ENCODE results near the gene SSTR4.

Gene SSTR4

GRCh38 chr20:23063168-23063567 is 28.1 kb downstream of the SSTR4 start:
- no peak for DNase-seq

GRCh38 chr20:23063581-23063980 is 28.5 kb downstream of the SSTR4 start:
- DNase-seq = no peak

- DNase-seq = no peak
These were observed 30.4 kb downstream of the SSTR4 start for GRCh38 chr20:23065266-23066201.

- DNase-seq = no peak
These were observed 31.7 kb downstream of the SSTR4 start for GRCh38 chr20:23066772-23067171.

GRCh38 chr20:23068283-23068682 is 33.2 kb downstream of the SSTR4 start:
- no peak for DNase-seq

GRCh38 chr20:23069108-23069507 is 34.0 kb downstream of the SSTR4 start:
- no peak for DNase-seq

- no peak for DNase-seq
These were observed 36.3 kb downstream of the SSTR4 start for GRCh38 chr20:23071398-23071797.

- DNase-seq = no peak
These were observed 36.9 kb downstream of the SSTR4 start for GRCh38 chr20:23071996-23072395.

GRCh38 chr20:23072892-23073586 is 37.9 kb downstream of the SSTR4 start:
- DNase-seq = no peak

- DNase-seq = no peak
These were observed 38.9 kb downstream of the SSTR4 start for GRCh38 chr20:23074052-23074451.

- no peak for DNase-seq
These were observed 42.2 kb downstream of the SSTR4 start for GRCh38 chr20:23077277-23077676.

- DNase-seq = peak in 1 of 58 donors; percentile 13
These were observed 43.4 kb downstream of the SSTR4 start for GRCh38 chr20:23078351-23079015.

- no peak for DNase-seq
These were observed 43.9 kb downstream of the SSTR4 start for GRCh38 chr20:23079016-23079351.

- no peak for DNase-seq
These were observed 44.8 kb downstream of the SSTR4 start for GRCh38 chr20:23079926-23080325.

GRCh38 chr20:23080521-23080920 is 45.4 kb downstream of the SSTR4 start:
- no peak for DNase-seq

- DNase-seq = no peak
These were observed 46.2 kb downstream of the SSTR4 start for GRCh38 chr20:23081263-23081819.

- DNase-seq = no peak
These were observed 47.9 kb downstream of the SSTR4 start for GRCh38 chr20:23082846-23083552.

GRCh38 chr20:23083553-23084220 is 48.6 kb downstream of the SSTR4 start:
- no peak for DNase-seq

- DNase-seq = no peak
These were observed 49.3 kb downstream of the SSTR4 start for GRCh38 chr20:23084282-23084844.

GRCh38 chr20:23084845-23085365 is 49.8 kb downstream of the SSTR4 start:
- no peak for DNase-seq
